Transverse colon (tissue), 4 donors: ENCODE data around the gene RCC2. TPM values are rescaled to one million over a fixed set of nuclear protein-coding genes. Genes with fewer than 3 reads are reported as not detected.

Experiments
- DNase-seq: peaks from one replicate; pipeline ENCODE4 v3.0.0-alpha.2; 2019
- H3K27ac ChIP-seq, 4 donors: fragments of 200-600 bp; sonication (generic); 2 replicates each; pipeline ENCODE4 v1.5.1; 2016 to 2018; ENCODE audit warnings: inconsistent platforms in 4 of 4
- H3K27me3 ChIP-seq: fragments of 200-600 bp; sonication (generic); 2 replicates; pipeline ENCODE4 v1.5.1; 2017; ENCODE audit warnings: inconsistent platforms
- H3K36me3 ChIP-seq, 4 donors: fragments of 200-600 bp; sonication (generic); 2 replicates each; pipeline ENCODE4 v1.5.1; 2017 to 2019; ENCODE audit warnings: inconsistent platforms in 4 of 4
- H3K4me1 ChIP-seq, 4 donors: fragments of 200-600 bp; sonication (generic); 2 replicates each; pipeline ENCODE4 v1.5.1; 2017 to 2020; ENCODE audit warnings: inconsistent platforms in 4 of 4
- H3K4me3 ChIP-seq, 4 donors: fragments of 200-600 bp; sonication (generic); 1 replicate in 1 of 4; 2 replicates in 3 of 4; pipeline versions ENCODE4 v1.5.1 to v1.6.1; 2017 to 2019; ENCODE audit warnings: inconsistent platforms in 4 of 4
- H3K9me3 ChIP-seq, 2 donors: fragments of 200-600 bp; sonication (generic); 2 replicates each; pipeline ENCODE4 v1.5.1; 2017 to 2019; ENCODE audit warnings: inconsistent platforms in 2 of 2
- CTCF ChIP-seq, 5 experiments: fragments of 200-600 bp in 3 of 5; fragments of 450-650 bp in 2 of 5; sonication (generic) in 3 of 5; IDR thresholded peaks; 1 replicate in 2 of 5; 2 replicates in 3 of 5; pipeline ENCODE4 v1.5.1; 2016 to 2017; ENCODE audit warnings: antibody characterized with exemption in 5 of 5, inconsistent platforms in 3 of 5, mild to moderate bottlenecking in 2 of 5, moderate library complexity in 1 of 5
- EP300 ChIP-seq: sonication (generic); formaldehyde crosslinking; IDR thresholded peaks from one replicate; pipeline ENCODE4 v1.6.1; 2017; ENCODE audit warnings: antibody characterized with exemption, low read depth
- POLR2A ChIP-seq: fragments of 450-650 bp; IDR thresholded peaks from one replicate; pipeline ENCODE4 v1.6.1; 2016; ENCODE audit warnings: antibody characterized with exemption, mild to moderate bottlenecking, moderate library complexity
- POLR2AphosphoS5 ChIP-seq, 3 donors: sonication (generic); formaldehyde crosslinking; IDR thresholded peaks; one replicate each; pipeline ENCODE4 v1.6.1; 2016; ENCODE audit warnings: antibody characterized with exemption in 3 of 3
- WGBS, 2 donors: methylation state at CpG; one replicate each; pipeline ENCODE4 v1.1.5; 2018; ENCODE audit warnings: low coverage in 1 of 2; 5-methylcytosine and 5-hydroxymethylcytosine counted together
- in situ Hi-C, 4 donors: fragments of 200-750 bp; cut with MboI; loops; one replicate each; pipeline versions ENCODE4 v1.15.0 to v1.15.1; 2017; ENCODE audit warnings: low sequenced_read_pairs in 3 of 4, low pct_ligation_motif_present in 1 of 4, low pct_unique_long_range_greater_than_20kb in 1 of 4
- intact Hi-C: fragments of 100-400 bp; cut with DNase I; formaldehyde crosslinking; loops from one replicate; pipeline ENCODE4 v1.15.1; 2023; ENCODE audit warnings: low total_unique reads
- total RNA-seq, 4 donors: library from RNA; depleted of rRNA; stranded (reverse); fragments of >200 nt; gene quantifications; one replicate each; pipeline ENCODE4 v1.1.0, GENCODE V29; 2016

Gene RCC2
- total RNA-seq, 4 donors from 2014 or later = 22.0 to 82.2 (median 25.3) TPM

GRCh38 chr1:17365293-17365692 lies 74.2 kb downstream of the RCC2 start:
- Histone ChIP-seq H3K36me3 (no peaks in the 10 kb centered on the region), H3K27ac (no peak overlapping the region), H3K4me1 (no peaks in the 10 kb centered on the region), H3K27me3 (peaks cover 19% of the 10 kb centered on the region), H3K9me3 (no peaks in the 10 kb centered on the region), H3K4me3 (no peak overlapping the region)
- in situ Hi-C loops = no loop called here
- TF ChIP-seq POLR2AphosphoS5 (IDR thresholded peaks at IDR 0.05) (no peak), POLR2A (no peak), EP300 (no peak), CTCF (IDR thresholded peaks at IDR 0.05) (no peak)
- intact Hi-C loops = no loop called here
- WGBS, 2 donors = 50 to 64% methylated on average over 3 of the region's 3 CpGs
- no peak for DNase-seq

GRCh38 chr1:17363771-17364170 lies 75.7 kb downstream of the RCC2 start:
- in situ Hi-C loops = no loop called here
- Histone ChIP-seq H3K4me1 (no peaks in the 10 kb centered on the region), H3K27ac (no peak overlapping the region), H3K9me3 (no peaks in the 10 kb centered on the region), H3K36me3 (no peaks in the 10 kb centered on the region), H3K4me3 (no peak overlapping the region), H3K27me3 (peaks cover 14% of the 10 kb centered on the region)
- intact Hi-C loops = no loop called here
- WGBS, 2 donors = 60 to 69% methylated on average over 1 to 4 of the region's 4 CpGs
- TF ChIP-seq CTCF (IDR thresholded peaks at IDR 0.05) (no peak), POLR2A (no peak), POLR2AphosphoS5 (IDR thresholded peaks at IDR 0.05) (no peak), EP300 (no peak)
- DNase-seq = no peak

- intact Hi-C loops (no loop called here), in situ Hi-C loops (no loop called here)
- Histone ChIP-seq H3K27ac (no peak overlapping the region), H3K36me3 (no peaks in the 10 kb centered on the region), H3K4me1 (no peaks in the 10 kb centered on the region), H3K9me3 (no peaks in the 10 kb centered on the region), H3K4me3 (no peak overlapping the region), H3K27me3 (peaks cover 14% of the 10 kb centered on the region)
- no peak for TF ChIP-seq POLR2A
- TF ChIP-seq POLR2AphosphoS5 (IDR thresholded peaks at IDR 0.05) = no peak
- TF ChIP-seq CTCF (IDR thresholded peaks at IDR 0.05) = no peak
- no peak for TF ChIP-seq EP300
- 84% methylated on average over 12 of the region's 12 CpGs; no CpG with 5 or more reads in 1 of the 2 donors for WGBS, 2 donors
- no peak for DNase-seq
Observed at GRCh38 chr1:17363351-17363750, 76.1 kb downstream of the RCC2 start.

- intact Hi-C loops = no loop called here
- DNase-seq = no peak
- in situ Hi-C loops = no loop called here
- Histone ChIP-seq H3K4me1 (no peaks in the 10 kb centered on the region), H3K36me3 (no peaks in the 10 kb centered on the region), H3K4me3 (no peak overlapping the region), H3K27me3 (peaks cover 10% of the 10 kb centered on the region), H3K27ac (no peak overlapping the region), H3K9me3 (no peaks in the 10 kb centered on the region)
- no peak for TF ChIP-seq POLR2A
- TF ChIP-seq EP300 = no peak
- TF ChIP-seq POLR2AphosphoS5 (IDR thresholded peaks at IDR 0.05) = no peak
- no peak for TF ChIP-seq CTCF (IDR thresholded peaks at IDR 0.05)
- WGBS, 2 donors = 68% methylated on average over 4 of the region's 4 CpGs; no CpG with 5 or more reads in 1 of the 2 donors
Observed at GRCh38 chr1:17361687-17362086, 77.8 kb downstream of the RCC2 start.
